ENCODE measurements around the gene MGAT4B. TPM values are rescaled to one million over a fixed set of nuclear protein-coding genes. Genes with fewer than 3 reads are reported as not detected.

Gene MGAT4B
- total RNA-seq, 3 donors from 2014 or later (not counting 1 experiment from before 2014, with no cell fraction given) = 143 to 159 (median 144) TPM

DNA sequence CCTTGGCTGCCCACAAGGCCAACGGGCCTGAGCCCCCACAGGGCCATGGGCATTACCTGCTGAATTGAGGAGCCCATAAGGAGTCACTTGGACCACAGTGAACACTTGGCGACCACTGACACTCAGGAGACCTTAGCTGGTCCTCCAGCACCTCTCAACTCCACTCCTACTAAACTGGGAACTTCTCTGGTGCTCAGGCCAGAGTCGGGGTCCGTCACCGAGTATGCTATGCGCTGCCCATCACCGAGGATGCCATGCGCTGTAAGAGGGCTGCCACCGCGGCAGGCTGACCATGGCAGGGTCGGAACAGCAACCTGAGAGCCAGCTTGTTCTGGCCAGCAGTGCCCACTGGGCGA is 13.4 kb upstream of the MGAT4B start:
- H3K27me3 Mint-ChIP-seq (ENCODE audit: low read depth in 2 of 2) = peaks cover 0 to 3% of the 10 kb centered on the region in 2 donors
- intact Hi-C loops (cut with micrococcal nuclease) = loop anchor here (1.0 to 2.0 kb wide), 2 partner anchors 9 to 13 kb away; partner anchors contain the start of gene MGAT4B
- H3K4me3 Mint-ChIP-seq = peak overlapping the region; percentile 84
- H3K27me3 ChIP-seq (ENCODE audit: control insufficient read depth, insufficient read depth, low read length) = no peaks in the 10 kb centered on the region
- TF ChIP-seq, protein P1, sequence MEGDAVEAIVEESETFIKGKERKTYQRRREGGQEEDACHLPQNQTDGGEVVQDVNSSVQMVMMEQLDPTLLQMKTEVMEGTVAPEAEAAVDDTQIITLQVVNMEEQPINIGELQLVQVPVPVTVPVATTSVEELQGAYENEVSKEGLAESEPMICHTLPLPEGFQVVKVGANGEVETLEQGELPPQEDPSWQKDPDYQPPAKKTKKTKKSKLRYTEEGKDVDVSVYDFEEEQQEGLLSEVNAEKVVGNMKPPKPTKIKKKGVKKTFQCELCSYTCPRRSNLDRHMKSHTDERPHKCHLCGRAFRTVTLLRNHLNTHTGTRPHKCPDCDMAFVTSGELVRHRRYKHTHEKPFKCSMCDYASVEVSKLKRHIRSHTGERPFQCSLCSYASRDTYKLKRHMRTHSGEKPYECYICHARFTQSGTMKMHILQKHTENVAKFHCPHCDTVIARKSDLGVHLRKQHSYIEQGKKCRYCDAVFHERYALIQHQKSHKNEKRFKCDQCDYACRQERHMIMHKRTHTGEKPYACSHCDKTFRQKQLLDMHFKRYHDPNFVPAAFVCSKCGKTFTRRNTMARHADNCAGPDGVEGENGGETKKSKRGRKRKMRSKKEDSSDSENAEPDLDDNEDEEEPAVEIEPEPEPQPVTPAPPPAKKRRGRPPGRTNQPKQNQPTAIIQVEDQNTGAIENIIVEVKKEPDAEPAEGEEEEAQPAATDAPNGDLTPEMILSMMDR (IDR thresholded peaks at IDR 0.05) = no peak
- peak overlapping the region; percentile 100 for H3K27ac ChIP-seq (ENCODE audit: low read length)
- no peaks in the 10 kb centered on the region for H3K9me3 ChIP-seq (ENCODE audit: control insufficient read depth, insufficient read depth, low read length)
- peak overlapping the region; percentile 96 for H3K4me3 ChIP-seq (ENCODE audit: low read length)
- H3K27ac Mint-ChIP-seq = peak overlapping the region; percentile 97 to 98
- H3K36me3 Mint-ChIP-seq = peaks cover 7% of the 10 kb centered on the region
- peaks cover 38 to 57% of the 10 kb centered on the region in 2 donors for H3K4me1 Mint-ChIP-seq
- ATAC-seq = no peak
- peaks cover 64% of the 10 kb centered on the region for H3K4me1 ChIP-seq (ENCODE audit: control insufficient read depth, insufficient read depth, low read length)
- H3K9me3 Mint-ChIP-seq = no peaks in the 10 kb centered on the region
- DNase-seq = peak in 1 of 2 donors; percentile 45
- peaks cover 20% of the 10 kb centered on the region for H3K36me3 ChIP-seq (ENCODE audit: control insufficient read depth, insufficient read depth, low read length)
- 52% methylated on average over 12 of the region's 12 CpGs for WGBS (ENCODE audit: insufficient coverage)

DNA sequence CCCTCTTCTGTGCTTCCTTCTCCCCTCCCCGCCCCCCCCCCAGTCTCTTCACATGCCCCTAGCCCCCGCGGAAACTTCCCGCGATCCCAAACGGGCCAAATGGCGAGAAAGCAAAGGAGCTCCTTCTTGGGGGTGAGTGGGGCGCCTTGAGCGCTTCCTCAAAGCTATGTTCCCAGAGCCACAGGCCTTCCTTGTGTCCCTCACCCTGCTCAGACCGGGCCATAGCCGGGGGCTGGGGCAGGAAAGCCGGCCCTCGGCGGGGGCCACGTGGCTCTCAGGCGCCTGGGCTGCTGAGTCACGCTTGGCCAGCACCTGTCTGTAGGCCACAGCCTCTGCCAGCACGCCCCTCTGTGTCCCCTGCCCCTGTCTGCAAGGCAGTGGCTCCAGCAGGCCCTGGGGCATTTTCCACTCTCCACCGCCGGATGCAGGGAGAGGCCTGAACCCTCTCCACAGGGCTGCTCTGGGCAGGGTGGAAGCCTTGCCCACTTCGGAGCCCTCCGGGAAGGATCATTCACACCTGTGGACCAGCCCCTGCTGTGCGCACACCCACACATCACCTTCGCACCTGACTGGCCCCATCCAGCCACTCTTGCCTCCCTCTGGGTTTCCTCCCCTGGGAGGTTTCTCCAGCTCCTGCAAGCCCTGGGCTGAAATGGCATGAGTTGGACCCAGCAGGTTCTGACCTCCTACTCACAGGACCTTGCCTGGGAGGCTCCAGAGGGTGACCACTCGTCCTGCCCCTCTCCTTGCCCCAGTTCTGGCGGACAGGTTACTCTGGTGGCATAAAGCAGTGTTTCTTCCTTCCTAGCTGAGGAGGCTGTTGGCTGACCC is 12.8 kb upstream of the MGAT4B start:
- WGBS (ENCODE audit: insufficient coverage) = 29% methylated on average over 23 of the region's 26 CpGs
- H3K4me1 ChIP-seq (ENCODE audit: control insufficient read depth, insufficient read depth, low read length) = peaks cover 64% of the 10 kb centered on the region
- H3K36me3 Mint-ChIP-seq = peaks cover 2% of the 10 kb centered on the region
- no peaks in the 10 kb centered on the region for H3K9me3 Mint-ChIP-seq
- peaks cover 34 to 51% of the 10 kb centered on the region in 2 donors for H3K4me1 Mint-ChIP-seq
- intact Hi-C loops (cut with micrococcal nuclease) = loop anchor here (1.0 to 2.0 kb wide), 4 partner anchors 8 to 196 kb away; partner anchors contain the start of genes HNRNPH1, MAML1 and MGAT4B
- ATAC-seq = peak; percentile 15 to 34 (median 26)
- peak overlapping the region; percentile 50 for H3K4me3 ChIP-seq (ENCODE audit: low read length)
- H3K27me3 ChIP-seq (ENCODE audit: control insufficient read depth, insufficient read depth, low read length) = no peaks in the 10 kb centered on the region
- peaks cover 0 to 3% of the 10 kb centered on the region in 2 donors for H3K27me3 Mint-ChIP-seq (ENCODE audit: low read depth in 2 of 2)
- peak overlapping the region; percentile 84 for H3K4me3 Mint-ChIP-seq
- H3K27ac ChIP-seq (ENCODE audit: low read length) = peak overlapping the region; percentile 100
- DNase-seq = peak; percentile 65 to 71
- no peaks in the 10 kb centered on the region for H3K9me3 ChIP-seq (ENCODE audit: control insufficient read depth, insufficient read depth, low read length)
- peak overlapping the region; percentile 97 to 98 for H3K27ac Mint-ChIP-seq
- H3K36me3 ChIP-seq (ENCODE audit: control insufficient read depth, insufficient read depth, low read length) = peaks cover 14% of the 10 kb centered on the region
- TF ChIP-seq, protein P1 (IDR thresholded peaks at IDR 0.05) = no peak

DNA sequence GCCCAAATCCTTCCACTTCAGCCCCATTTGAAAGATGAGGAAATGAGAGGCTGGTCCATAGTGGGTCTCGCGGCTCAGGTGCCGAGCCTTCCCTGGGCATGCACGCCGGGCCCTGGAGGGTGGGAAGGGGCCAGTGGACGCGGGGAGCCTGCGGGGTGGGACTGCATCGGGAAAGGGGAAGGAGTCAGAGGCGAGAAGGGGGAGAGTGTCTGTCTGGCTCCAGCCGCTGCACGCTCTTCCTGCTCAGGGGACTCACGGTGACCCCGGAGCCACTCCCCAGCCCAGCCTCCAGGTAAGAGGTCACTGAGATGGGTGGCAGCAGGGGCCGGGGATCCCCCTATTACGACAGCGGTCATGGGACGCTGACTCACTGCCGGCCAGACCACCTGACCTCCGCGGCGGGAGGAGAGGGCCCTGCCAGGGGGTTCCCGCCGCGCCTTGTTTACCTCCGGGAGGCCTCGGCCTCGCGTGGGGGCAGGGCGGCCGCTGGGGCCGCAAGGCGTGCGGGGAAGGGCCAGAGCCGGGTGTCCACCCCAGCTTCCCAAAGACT is 12.2 kb upstream of the MGAT4B start:
- Histone ChIP-seq H3K9me3 (ENCODE audit: control insufficient read depth, insufficient read depth, low read length) (no peaks in the 10 kb centered on the region), H3K4me3 (ENCODE audit: low read length) (peak overlapping the region; percentile 50), H3K27ac (ENCODE audit: low read length) (peak overlapping the region; percentile 100), H3K27me3 (ENCODE audit: control insufficient read depth, insufficient read depth, low read length) (no peaks in the 10 kb centered on the region), H3K36me3 (ENCODE audit: control insufficient read depth, insufficient read depth, low read length) (peaks cover 7% of the 10 kb centered on the region), H3K4me1 (ENCODE audit: control insufficient read depth, insufficient read depth, low read length) (peaks cover 62% of the 10 kb centered on the region)
- ATAC-seq (peak; percentile 59 to 81 (median 72)), DNase-seq (peak; percentile 95 to 98)
- Mint-ChIP-seq H3K4me3 (peak overlapping the region; percentile 88), H3K36me3 (no peaks in the 10 kb centered on the region), H3K4me1 (peaks cover 28 to 45% of the 10 kb centered on the region in 2 donors), H3K9me3 (no peaks in the 10 kb centered on the region), H3K27ac (peak overlapping the region; percentile 97 to 98), H3K27me3 (ENCODE audit: low read depth in 2 of 2) (peaks cover 0 to 3% of the 10 kb centered on the region in 2 donors)
- TF ChIP-seq, protein P1 (IDR thresholded peaks at IDR 0.05) = no peak
- intact Hi-C loops (cut with micrococcal nuclease) = loop anchor here (1.0 kb wide), 2 partner anchors 87 to 196 kb away; partner anchors contain the start of genes HNRNPH1 and MAML1
- 2% methylated on average over 35 of the region's 35 CpGs for WGBS (ENCODE audit: insufficient coverage)

Measured in natural killer cell (primary cell).